ENCODE measurements around the gene ATP10A. TPM values are rescaled to one million over a fixed set of nuclear protein-coding genes. Genes with fewer than 3 reads are reported as not detected.
A peak's percentile ranks its signal among the peaks of the same experiment; 100 is the strongest.

Gene ATP10A
- total RNA-seq, 1 donor from 2014 or later, result 6.8 TPM

- no peak for DNase-seq (ENCODE audit: low read depth, low spot score)
- H3K4me3 Mint-ChIP-seq, result no peak overlapping the region
- H3K36me3 Mint-ChIP-seq (ENCODE audit: low read depth), result no peaks in the 10 kb centered on the region
- no peak overlapping the region for H3K27ac Mint-ChIP-seq (ENCODE audit: unreplicated experiment)
- H3K27me3 Mint-ChIP-seq (ENCODE audit: low read depth), result peaks cover 2% of the 10 kb centered on the region
- no peaks in the 10 kb centered on the region for H3K4me1 Mint-ChIP-seq
- TF ChIP-seq CTCF (conservative IDR thresholded peaks at IDR 0.05), result no peak
- H3K9me3 Mint-ChIP-seq, result no peaks in the 10 kb centered on the region
These were observed 7.8 kb upstream of the ATP10A start for GRCh38 chr15:25870938-25871337.

DNA sequence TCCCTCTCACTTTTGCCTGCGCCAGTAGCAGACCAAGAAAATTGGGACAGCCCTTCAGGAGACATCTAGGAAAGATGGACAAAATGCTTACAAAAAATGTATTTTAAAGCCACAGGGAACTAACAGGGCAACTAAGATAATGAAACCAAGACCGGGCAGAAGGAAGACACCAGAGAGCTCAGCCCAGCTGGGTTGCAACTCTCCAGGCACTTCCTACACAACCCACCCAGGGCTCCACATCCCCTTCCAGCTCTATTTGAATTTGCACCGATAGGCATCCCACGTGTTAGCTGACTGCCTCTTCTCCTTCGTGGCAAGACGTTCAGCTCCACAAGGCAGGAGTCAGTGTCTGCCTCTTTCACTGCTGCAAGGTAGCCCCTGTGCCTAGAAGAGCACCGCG is 6.6 kb upstream of the ATP10A start:
- Mint-ChIP-seq H3K9me3 (no peaks in the 10 kb centered on the region), H3K27ac (ENCODE audit: unreplicated experiment) (no peak overlapping the region), H3K27me3 (ENCODE audit: low read depth) (peaks cover 11% of the 10 kb centered on the region), H3K4me3 (no peak overlapping the region), H3K4me1 (no peaks in the 10 kb centered on the region), H3K36me3 (ENCODE audit: low read depth) (no peaks in the 10 kb centered on the region)
- no peak for TF ChIP-seq CTCF (conservative IDR thresholded peaks at IDR 0.05)
- DNase-seq (ENCODE audit: low read depth, low spot score), result no peak

- Mint-ChIP-seq H3K36me3 (ENCODE audit: low read depth) (no peaks in the 10 kb centered on the region), H3K4me1 (no peaks in the 10 kb centered on the region), H3K4me3 (no peak overlapping the region), H3K27ac (ENCODE audit: unreplicated experiment) (no peak overlapping the region), H3K27me3 (ENCODE audit: low read depth) (peaks cover 31% of the 10 kb centered on the region), H3K9me3 (no peaks in the 10 kb centered on the region)
- no peak for TF ChIP-seq CTCF (conservative IDR thresholded peaks at IDR 0.05)
- no peak for DNase-seq (ENCODE audit: low read depth, low spot score)
These were observed 3.7 kb upstream of the ATP10A start for GRCh38 chr15:25866874-25867273.

DNA sequence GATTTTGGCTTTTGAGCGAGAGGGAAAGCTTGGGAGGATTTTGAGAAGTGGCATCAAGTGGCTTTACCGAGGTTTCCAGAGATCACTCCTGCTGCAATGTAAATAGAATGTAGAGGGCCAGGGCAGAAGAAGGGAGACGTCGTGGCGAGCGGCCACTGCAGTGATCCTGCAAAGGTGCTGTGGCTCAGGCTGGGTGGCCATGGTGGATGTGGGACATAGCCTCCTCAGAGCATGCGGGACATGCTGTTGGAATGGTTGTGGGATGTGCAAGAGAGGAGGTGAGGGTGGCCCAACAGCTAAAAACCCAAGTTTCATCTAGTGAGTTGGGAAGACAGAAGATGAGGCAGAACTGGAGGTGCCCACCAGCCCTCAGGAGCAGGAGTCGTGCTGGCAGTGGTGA is 3.1 kb upstream of the ATP10A start:
- no peak for DNase-seq (ENCODE audit: low read depth, low spot score)
- H3K4me3 Mint-ChIP-seq, result peak overlapping the region; percentile 61
- H3K36me3 Mint-ChIP-seq (ENCODE audit: low read depth), result no peaks in the 10 kb centered on the region
- no peak overlapping the region for H3K27ac Mint-ChIP-seq (ENCODE audit: unreplicated experiment)
- H3K4me1 Mint-ChIP-seq, result peaks cover 6% of the 10 kb centered on the region
- no peaks in the 10 kb centered on the region for H3K9me3 Mint-ChIP-seq
- peaks cover 37% of the 10 kb centered on the region for H3K27me3 Mint-ChIP-seq (ENCODE audit: low read depth)
- no peak for TF ChIP-seq CTCF (conservative IDR thresholded peaks at IDR 0.05)

DNA sequence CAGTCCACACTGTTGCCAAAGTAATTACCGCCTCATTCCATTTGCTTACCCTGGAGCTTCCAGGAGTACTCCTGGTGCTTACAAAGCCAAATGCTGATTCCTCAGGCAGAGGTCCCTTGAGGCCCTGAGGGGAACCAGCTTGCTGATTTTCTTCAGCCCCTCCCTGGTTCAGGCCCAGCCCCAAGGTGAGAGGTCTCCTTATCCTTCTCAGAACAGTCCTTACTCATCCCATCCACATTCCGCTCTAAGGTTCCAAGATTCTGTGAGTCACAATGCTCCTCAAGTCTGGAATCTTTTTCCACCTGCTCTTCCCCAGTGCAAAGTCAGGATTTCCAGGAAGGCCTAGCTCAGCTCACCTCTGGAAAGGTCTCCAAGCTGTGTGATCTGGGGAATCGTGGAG is 1.8 kb upstream of the ATP10A start:
- no peak for TF ChIP-seq CTCF (conservative IDR thresholded peaks at IDR 0.05)
- no peaks in the 10 kb centered on the region for H3K9me3 Mint-ChIP-seq
- H3K4me1 Mint-ChIP-seq, result peaks cover 15% of the 10 kb centered on the region
- no peak for DNase-seq (ENCODE audit: low read depth, low spot score)
- no peak overlapping the region for H3K27ac Mint-ChIP-seq (ENCODE audit: unreplicated experiment)
- peak overlapping the region; percentile 70 for H3K4me3 Mint-ChIP-seq
- peaks cover 50% of the 10 kb centered on the region for H3K27me3 Mint-ChIP-seq (ENCODE audit: low read depth)
- H3K36me3 Mint-ChIP-seq (ENCODE audit: low read depth), result no peaks in the 10 kb centered on the region

Measured in neural crest cell (in vitro differentiated cells).